H9 (cell line): Measurements from ENCODE around the gene MARCHF3. TPM values are rescaled to one million over a fixed set of nuclear protein-coding genes. Genes with fewer than 3 reads are reported as not detected.
"Not testable (repeated sequence)": the region's sequence is repeated elsewhere in the genome, so short reads cannot be mapped to it uniquely, and the experiment has no call there.

Source experiments
- DNase-seq: peaks from one replicate; pipeline ENCODE4 v3.0.0-alpha.2; 2017
- H2AFZ ChIP-seq: one replicate; pipeline ENCODE4 v1.6.1; 2013; ENCODE audit warnings: mild to moderate bottlenecking, low read length, control low read depth, moderate library complexity
- H2AK5ac ChIP-seq: 2 replicates; pipeline ENCODE4 v1.6.1; 2013; ENCODE audit warnings: low read length, control low read depth, mixed read lengths; ENCODE audit not compliant: insufficient read length
- H2BK120ac ChIP-seq: one replicate; pipeline ENCODE4 v1.6.1; 2013; ENCODE audit warnings: low read depth, mild to moderate bottlenecking, low read length, control low read depth, inconsistent platforms; ENCODE audit not compliant: poor library complexity, severe bottlenecking
- H2BK12ac ChIP-seq: 2 replicates; pipeline ENCODE4 v1.6.1; 2013; ENCODE audit warnings: low read length, control low read depth, mixed read lengths, low read depth; ENCODE audit not compliant: insufficient read length
- H2BK15ac ChIP-seq: 2 replicates; pipeline ENCODE4 v1.6.1; 2013; ENCODE audit warnings: low read depth, low read length, control low read depth
- H2BK20ac ChIP-seq: one replicate; pipeline ENCODE4 v1.6.1; 2013; ENCODE audit warnings: low read depth, mild to moderate bottlenecking, low read length, control low read depth, inconsistent platforms; ENCODE audit not compliant: poor library complexity, severe bottlenecking
- H2BK5ac ChIP-seq: 2 replicates; pipeline ENCODE4 v1.6.1; 2013; ENCODE audit warnings: low read length, control low read depth, mixed read lengths; ENCODE audit not compliant: insufficient read length
- H3K14ac ChIP-seq: 2 replicates; pipeline ENCODE4 v1.6.1; 2013; ENCODE audit warnings: low read length, control low read depth; ENCODE audit not compliant: insufficient read depth
- H3K18ac ChIP-seq: 2 replicates; pipeline ENCODE4 v1.6.1; 2013; ENCODE audit warnings: low read depth, mild to moderate bottlenecking, mixed read lengths, low read length, control low read depth; ENCODE audit not compliant: insufficient read length
- H3K23ac ChIP-seq: 2 replicates; pipeline ENCODE4 v1.6.1; 2013; ENCODE audit warnings: low read length, control low read depth, mixed read lengths, low read depth; ENCODE audit not compliant: insufficient read length
- H3K23me2 ChIP-seq: 2 replicates; pipeline ENCODE4 v1.6.1; 2013; ENCODE audit warnings: low read depth, mild to moderate bottlenecking, mixed read lengths, low read length, control low read depth; ENCODE audit not compliant: insufficient read length, poor library complexity, severe bottlenecking
- H3K27ac ChIP-seq: 2 replicates; pipeline ENCODE4 v1.5.1; 2013; ENCODE audit warnings: low read length, control low read depth, mixed read lengths, low read depth; ENCODE audit not compliant: insufficient read length
- H3K27me3 ChIP-seq: 2 replicates; pipeline ENCODE4 v1.6.1; 2013; ENCODE audit warnings: low read length, control low read depth, inconsistent platforms; ENCODE audit not compliant: insufficient read depth
- H3K4ac ChIP-seq: 2 replicates; pipeline ENCODE4 v1.6.1; 2013; ENCODE audit warnings: low read depth, mild to moderate bottlenecking, control low read depth, inconsistent platforms, low read length, moderate library complexity
- H3K4me1 ChIP-seq: 2 replicates; pipeline ENCODE4 v1.6.1; 2013; ENCODE audit warnings: low read length, control low read depth, inconsistent platforms; ENCODE audit not compliant: insufficient read depth
- H3K4me2 ChIP-seq: 2 replicates; pipeline ENCODE4 v1.6.1; 2013; ENCODE audit warnings: low read length, control low read depth, mixed read lengths; ENCODE audit not compliant: insufficient read length, insufficient read depth
- H3K56ac ChIP-seq: 2 replicates; pipeline ENCODE4 v1.6.1; 2013; ENCODE audit warnings: low read depth, mild to moderate bottlenecking, mixed read lengths, low read length, control low read depth; ENCODE audit not compliant: insufficient read length
- H3K79me1 ChIP-seq: 2 replicates; pipeline ENCODE4 v1.6.1; 2013; ENCODE audit warnings: low read depth, mild to moderate bottlenecking, moderate library complexity, low read length, control low read depth, inconsistent platforms; ENCODE audit not compliant: insufficient read depth, poor library complexity, severe bottlenecking
- H3K79me2 ChIP-seq: 2 replicates; pipeline ENCODE4 v1.6.1; 2013; ENCODE audit warnings: low read length, control low read depth, inconsistent platforms; ENCODE audit not compliant: insufficient read depth
- H3K9ac ChIP-seq: 2 replicates; pipeline ENCODE4 v1.6.1; 2013; ENCODE audit warnings: low read length, control low read depth, mixed read lengths; ENCODE audit not compliant: insufficient read length; ENCODE audit errors: extremely low read depth
- H3K9me3 ChIP-seq: one replicate; pipeline ENCODE4 v1.6.1; 2013; ENCODE audit warnings: low read depth, low read length, inconsistent platforms; ENCODE audit not compliant: control insufficient read depth
- H3T11ph ChIP-seq: one replicate; pipeline ENCODE4 v1.6.1; 2013; ENCODE audit warnings: mild to moderate bottlenecking, low read length, control low read depth, inconsistent platforms
- H4K20me1 ChIP-seq: one replicate; pipeline ENCODE4 v1.6.1; 2013; ENCODE audit not compliant: control insufficient read depth, insufficient read length, insufficient read depth
- H4K5ac ChIP-seq: 2 replicates; pipeline ENCODE4 v1.6.1; 2013; ENCODE audit warnings: low read depth, mild to moderate bottlenecking, mixed read lengths, low read length, control low read depth; ENCODE audit not compliant: insufficient read length
- H4K8ac ChIP-seq: replicated peaks from 2 replicates; pipeline ENCODE4 v1.6.1; 2013; ENCODE audit warnings: low read length, control low read depth, mixed read lengths, low read depth; ENCODE audit not compliant: insufficient read length
- H4K91ac ChIP-seq: 2 replicates; pipeline ENCODE4 v1.6.1; 2013; ENCODE audit warnings: low read depth, mild to moderate bottlenecking, moderate library complexity, mixed read lengths, low read length, control low read depth; ENCODE audit not compliant: insufficient read length
- H3K27ac Mint-ChIP-seq, 3 experiments: 2 replicates in 2 of 3; 3 replicates in 1 of 3; pipeline ENCODE4 v1.8.0; 2020 to 2021; ENCODE audit warnings: mixed read lengths in 3 of 3, mild to moderate bottlenecking in 1 of 3, moderate library complexity in 1 of 3
- H3K27me3 Mint-ChIP-seq: 2 replicates; pipeline ENCODE4 v1.8.0; 2021; ENCODE audit warnings: low read depth, mild to moderate bottlenecking, moderate library complexity, mixed read lengths
- H3K36me3 Mint-ChIP-seq, 3 experiments: 2 replicates in 2 of 3; 3 replicates in 1 of 3; pipeline ENCODE4 v1.8.0; 2020 to 2021; ENCODE audit warnings: low read depth in 3 of 3, mixed read lengths in 3 of 3; ENCODE audit not compliant: insufficient read depth in 1 of 3
- H3K4me1 Mint-ChIP-seq, 2 experiments: 2 replicates each; pipeline ENCODE4 v1.8.0; 2020; ENCODE audit warnings: mixed read lengths in 2 of 2
- H3K4me3 Mint-ChIP-seq, 2 experiments: 2 replicates in 1 of 2; 3 replicates in 1 of 2; pipeline ENCODE4 v1.8.0; 2020 to 2021; ENCODE audit warnings: mild to moderate bottlenecking in 2 of 2, mixed read lengths in 2 of 2, moderate library complexity in 1 of 2
- H3K9me3 Mint-ChIP-seq, 2 experiments: 2 replicates in 1 of 2; 3 replicates in 1 of 2; pipeline ENCODE4 v1.8.0; 2020; ENCODE audit warnings: mild to moderate bottlenecking in 2 of 2, mixed read lengths in 2 of 2, moderate library complexity in 1 of 2
- WGBS: extraction: QIAGEN DNeasy Blood & Tissue Kit; methylation state at CpG from one replicate; pipeline ENCODE4 v1.1.7; 2013; ENCODE audit warnings: missing lambda C conversion rate, low lambda C conversion rate, mixed read lengths; ENCODE audit not compliant: insufficient read length; ENCODE audit errors: extremely low coverage; 5-methylcytosine and 5-hydroxymethylcytosine counted together
- total RNA-seq: library from RNA; stranded (reverse); gene quantifications from 2 replicates; pipeline ENCODE4 v1.2.1, GENCODE V29; 2021

The MARCHF3 gene
- total RNA-seq, 1 experiment from 2014 or later = 17.7 TPM

- H3K27me3 Mint-ChIP-seq, H3K56ac ChIP-seq, H3K18ac ChIP-seq, H3K4me1 ChIP-seq, H4K91ac ChIP-seq, H2BK5ac ChIP-seq, H2BK15ac ChIP-seq, H3K9me3 ChIP-seq, H2AFZ ChIP-seq, H4K20me1 ChIP-seq, H3K23me2 ChIP-seq, H3K27ac ChIP-seq, H3K14ac ChIP-seq, H2BK120ac ChIP-seq, H4K8ac ChIP-seq, H3K27me3 ChIP-seq, H3K4ac ChIP-seq, H4K5ac ChIP-seq, H3T11ph ChIP-seq, H2BK12ac ChIP-seq, DNase-seq, H2AK5ac ChIP-seq, H3K79me2 ChIP-seq, H2BK20ac ChIP-seq, H3K9me3 Mint-ChIP-seq, H3K79me1 ChIP-seq, H3K23ac ChIP-seq: not testable (repeated sequence)
- peak overlapping the region; percentile 23 for H3K9ac ChIP-seq
- peak overlapping the region; percentile 55 for H3K4me2 ChIP-seq
- peaks cover 0 to 25% (median 6%) of the 10 kb centered on the region in 3 experiments; a peak in 5 of 7 replicates for H3K36me3 Mint-ChIP-seq
- WGBS = no CpG with 5 or more reads among the region's 11 CpGs
- peak overlapping the region; percentile 50 to 89; a peak in 4 of 5 replicates for H3K4me3 Mint-ChIP-seq
- H3K4me1 Mint-ChIP-seq = peaks cover 80 to 88% of the 10 kb centered on the region in 2 experiments
- peak overlapping the region; percentile 83 to 95 (median 93); a peak in 6 of 7 replicates for H3K27ac Mint-ChIP-seq
Observed at GRCh38 chr5:126843375-126843774, 187.0 kb downstream of the MARCHF3 start.

- not testable (repeated sequence) for H2AK5ac ChIP-seq, H3K27me3 Mint-ChIP-seq, H3K23me2 ChIP-seq, H2AFZ ChIP-seq, H4K91ac ChIP-seq, H3K4ac ChIP-seq, H3K9me3 Mint-ChIP-seq, H2BK20ac ChIP-seq, H3K9me3 ChIP-seq, H3T11ph ChIP-seq, H2BK120ac ChIP-seq, H3K9ac ChIP-seq, H3K14ac ChIP-seq, H2BK12ac ChIP-seq, H3K56ac ChIP-seq, H3K27me3 ChIP-seq, H4K20me1 ChIP-seq, H2BK15ac ChIP-seq, H3K23ac ChIP-seq, H2BK5ac ChIP-seq, H4K8ac ChIP-seq, H3K79me1 ChIP-seq, H3K4me1 ChIP-seq, H3K18ac ChIP-seq, H3K79me2 ChIP-seq, H4K5ac ChIP-seq
- Mint-ChIP-seq H3K27ac (peak overlapping the region; percentile 98 to 99 (median 99)), H3K4me3 (peak overlapping the region; percentile 43 to 63; a peak in 4 of 5 replicates), H3K4me1 (peaks cover 65 to 70% of the 10 kb centered on the region in 2 experiments), H3K36me3 (peaks cover 23 to 62% (median 24%) of the 10 kb centered on the region in 3 experiments)
- H3K27ac ChIP-seq = peak overlapping the region; percentile 64
- WGBS = no CpG with 5 or more reads among the region's 7 CpGs
- DNase-seq = peak; percentile 64
- H3K4me2 ChIP-seq = peak overlapping the region; percentile 25
Observed at GRCh38 chr5:126839407-126839806, 191.0 kb downstream of the MARCHF3 start.
